ELF-1 (cell line): ENCODE measurements around the gene SRPK1.
"Not testable (repeated sequence)": the region's sequence is repeated elsewhere in the genome, so short reads cannot be mapped to it uniquely, and the experiment has no call there.

Source experiments
- DNase-seq: peaks from one replicate; pipeline ENCODE4 v3.0.0-alpha.2; 2016; ENCODE audit warnings: low read depth, low spot score

The SRPK1 gene

GRCh38 chr6:35920793-35921732 lies at the start of gene SRPK1:
TSS of gene SRPK1 (minus strand) at chr6:35921098. CDS start at chr6:35921056, 42 bp downstream.
- peak; percentile 93 for DNase-seq

- no peak for DNase-seq
Observed at GRCh38 chr6:35970181-35970580, 49.3 kb upstream of the SRPK1 start.

GRCh38 chr6:35969646-35970045 lies 48.7 kb upstream of the SRPK1 start:
- no peak for DNase-seq

- no peak for DNase-seq
Observed at GRCh38 chr6:35968821-35969220, 47.9 kb upstream of the SRPK1 start.

GRCh38 chr6:35967076-35967774 lies 46.3 kb upstream of the SRPK1 start:
- no peak for DNase-seq

GRCh38 chr6:35962779-35963560 lies 42.1 kb upstream of the SRPK1 start:
- peak; percentile 41 for DNase-seq

- DNase-seq = no peak
Observed at GRCh38 chr6:35960187-35960586, 39.3 kb upstream of the SRPK1 start.

- DNase-seq = no peak
Observed at GRCh38 chr6:35955970-35956369, 35.1 kb upstream of the SRPK1 start.

- no peak for DNase-seq
Observed at GRCh38 chr6:35955521-35955920, 34.6 kb upstream of the SRPK1 start.

GRCh38 chr6:35955071-35955470 lies 34.2 kb upstream of the SRPK1 start:
- DNase-seq = no peak

GRCh38 chr6:35954333-35954732 lies 33.4 kb upstream of the SRPK1 start:
- no peak for DNase-seq

GRCh38 chr6:35948725-35949124 lies 27.8 kb upstream of the SRPK1 start:
- DNase-seq = peak; percentile 56

GRCh38 chr6:35945650-35946025 lies 24.7 kb upstream of the SRPK1 start:
- DNase-seq = no peak

GRCh38 chr6:35943390-35943789 lies 22.5 kb upstream of the SRPK1 start:
- no peak for DNase-seq

- no peak for DNase-seq
Observed at GRCh38 chr6:35942355-35942754, 21.5 kb upstream of the SRPK1 start.

GRCh38 chr6:35941170-35941569 lies 20.3 kb upstream of the SRPK1 start:
- DNase-seq = not testable (repeated sequence)

- not testable (repeated sequence) for DNase-seq
Observed at GRCh38 chr6:35940014-35940413, 19.1 kb upstream of the SRPK1 start.

- not testable (repeated sequence) for DNase-seq
Observed at GRCh38 chr6:35939259-35939658, 18.4 kb upstream of the SRPK1 start.

- no peak for DNase-seq
Observed at GRCh38 chr6:35936681-35937359, 15.9 kb upstream of the SRPK1 start.

- DNase-seq = no peak
Observed at GRCh38 chr6:35935469-35935868, 14.6 kb upstream of the SRPK1 start.

- no peak for DNase-seq
Observed at GRCh38 chr6:35933844-35934243, 12.9 kb upstream of the SRPK1 start.
